Measurements from ENCODE around the gene FBXO24.
A peak's percentile ranks its signal among the peaks of the same experiment; 100 is the strongest.

GRCh38 chr7:100545360-100546128 lies 40.6 kb upstream of the FBXO24 start:
- peak in 2 of 4 experiments; percentile 16 to 24 for TF ChIP-seq CTCF (IDR thresholded peaks at IDR 0.05)
- no peak for TF ChIP-seq POLR2A (IDR thresholded peaks at IDR 0.05)
